Osteocyte (in vitro differentiated cells): ENCODE results near the gene CLIC1. TPM values are rescaled to one million over a fixed set of nuclear protein-coding genes. Genes with fewer than 3 reads are reported as not detected.
"Not testable (repeated sequence)": the region's sequence is repeated elsewhere in the genome, so short reads cannot be mapped to it uniquely, and the experiment has no call there.

ENCODE experiments used
- DNase-seq: peaks from one replicate; pipeline ENCODE4 v3.0.0; 2021; ENCODE audit warnings: mixed read lengths; ENCODE audit not compliant: unreplicated experiment; ENCODE audit errors: extremely low spot score
- H3K27ac Mint-ChIP-seq: one replicate; pipeline ENCODE4 v1.8.0; 2021; ENCODE audit warnings: mild to moderate bottlenecking, mixed read lengths; ENCODE audit not compliant: unreplicated experiment
- H3K27me3 Mint-ChIP-seq: one replicate; pipeline ENCODE4 v1.8.0; 2021; ENCODE audit warnings: mixed read lengths; ENCODE audit not compliant: unreplicated experiment
- H3K36me3 Mint-ChIP-seq: one replicate; pipeline ENCODE4 v1.8.0; 2021; ENCODE audit warnings: mixed read lengths; ENCODE audit not compliant: unreplicated experiment
- H3K4me1 Mint-ChIP-seq: one replicate; pipeline ENCODE4 v1.8.0; 2021; ENCODE audit warnings: mixed read lengths; ENCODE audit not compliant: unreplicated experiment
- H3K4me3 Mint-ChIP-seq: one replicate; pipeline ENCODE4 v1.8.0; 2021; ENCODE audit warnings: mild to moderate bottlenecking, moderate library complexity, mixed read lengths; ENCODE audit not compliant: unreplicated experiment
- H3K9me3 Mint-ChIP-seq: one replicate; pipeline ENCODE4 v1.8.0; 2021; ENCODE audit warnings: mixed read lengths; ENCODE audit not compliant: unreplicated experiment
- CTCF ChIP-seq: fragments of 200-600 bp; sonication (generic); IDR thresholded peaks from 2 replicates; pipeline ENCODE4 v1.5.0; 2021; ENCODE audit warnings: antibody characterized with exemption, mild to moderate bottlenecking, moderate library complexity
- total RNA-seq: library from RNA; stranded (reverse); gene quantifications from 2 replicates; pipeline ENCODE4 v1.2.1, GENCODE V29; 2021

Gene CLIC1
- total RNA-seq, 1 donor from 2014 or later: 230 TPM

DNA sequence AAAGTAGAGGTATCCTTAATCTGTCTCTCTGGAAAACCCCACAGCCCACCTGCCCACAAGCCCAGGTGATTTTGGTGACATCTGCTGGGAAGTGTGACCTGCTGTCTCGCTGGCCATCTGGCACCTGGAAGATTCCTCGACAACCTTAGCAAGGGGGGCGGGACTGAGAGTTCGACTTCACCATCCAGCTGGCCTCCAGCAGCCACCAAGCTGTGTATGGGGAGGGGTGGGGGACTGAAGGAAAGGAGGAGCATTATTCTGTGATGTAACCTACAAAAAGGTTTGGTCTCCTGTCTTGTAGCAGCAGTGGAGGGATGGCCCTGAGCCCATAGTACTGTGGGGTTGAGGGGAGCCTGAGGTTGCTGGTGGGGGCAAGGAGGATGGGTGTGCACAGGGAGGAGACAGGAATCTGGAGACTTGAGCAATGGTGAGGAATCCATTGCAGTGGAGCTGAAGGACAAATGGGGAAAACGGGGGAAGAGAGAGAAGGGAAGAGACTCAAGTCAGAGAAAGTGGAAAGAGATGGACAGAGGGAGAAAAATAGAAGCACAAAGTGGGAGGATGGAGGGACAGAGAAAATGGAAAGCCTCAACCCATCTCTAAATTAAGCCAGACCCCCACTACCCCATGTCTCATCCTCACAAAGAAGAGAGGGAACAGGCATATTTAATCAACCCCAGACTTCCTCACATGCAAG is 25.7 kb downstream of the CLIC1 start:
- Mint-ChIP-seq H3K27me3 (peaks cover 9% of the 10 kb centered on the region), H3K9me3 (no peaks in the 10 kb centered on the region), H3K27ac (no peak overlapping the region), H3K4me3 (no peak overlapping the region), H3K4me1 (peaks cover 6% of the 10 kb centered on the region), H3K36me3 (no peaks in the 10 kb centered on the region)
- no peak for DNase-seq
- no peak for TF ChIP-seq CTCF

GRCh38 chr6:31709157-31709556 is 27.2 kb downstream of the CLIC1 start:
- H3K36me3 Mint-ChIP-seq, H3K27ac Mint-ChIP-seq, H3K27me3 Mint-ChIP-seq, DNase-seq, H3K4me3 Mint-ChIP-seq, H3K9me3 Mint-ChIP-seq, H3K4me1 Mint-ChIP-seq: not testable (repeated sequence)

DNA sequence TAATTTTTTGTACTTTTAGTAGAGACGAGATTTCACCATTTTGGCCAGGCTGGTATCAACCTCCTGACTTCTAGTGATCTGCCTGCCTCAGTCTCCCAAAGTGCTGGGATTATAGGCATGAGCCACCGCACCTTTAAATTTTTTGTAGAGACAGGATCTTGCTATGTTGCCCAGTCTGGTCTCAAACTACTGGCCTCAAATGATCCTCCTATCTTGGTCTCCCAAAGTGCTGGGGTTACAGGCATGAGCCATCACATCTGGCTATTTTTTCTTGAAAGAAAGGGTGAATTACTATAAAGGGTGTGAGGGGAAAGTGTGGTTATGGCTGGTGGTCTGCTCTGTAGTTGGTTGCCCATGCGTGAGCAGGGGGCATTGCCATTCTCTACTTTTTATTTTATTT is 28.1 kb downstream of the CLIC1 start:
- no peaks in the 10 kb centered on the region for H3K9me3 Mint-ChIP-seq
- TF ChIP-seq CTCF: no peak
- no peak overlapping the region for H3K27ac Mint-ChIP-seq
- peaks cover 4% of the 10 kb centered on the region for H3K27me3 Mint-ChIP-seq
- H3K4me3 Mint-ChIP-seq: no peak overlapping the region
- no peaks in the 10 kb centered on the region for H3K36me3 Mint-ChIP-seq
- peaks cover 5% of the 10 kb centered on the region for H3K4me1 Mint-ChIP-seq
- DNase-seq: no peak

DNA sequence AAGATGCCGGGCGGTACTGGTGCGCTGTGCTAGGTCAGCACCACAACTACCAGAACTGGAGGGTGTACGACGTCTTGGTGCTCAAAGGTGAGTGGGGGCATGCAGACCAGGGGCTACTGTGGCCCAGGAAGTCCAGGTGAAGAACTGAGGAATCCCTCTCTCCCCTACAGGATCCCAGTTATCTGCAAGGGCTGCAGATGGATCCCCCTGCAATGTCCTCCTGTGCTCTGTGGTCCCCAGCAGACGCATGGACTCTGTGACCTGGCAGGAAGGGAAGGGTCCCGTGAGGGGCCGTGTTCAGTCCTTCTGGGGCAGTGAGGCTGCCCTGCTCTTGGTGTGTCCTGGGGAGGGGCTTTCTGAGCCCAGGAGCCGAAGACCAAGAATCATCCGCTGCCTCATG is 28.6 kb downstream of the CLIC1 start:
- Mint-ChIP-seq H3K36me3 (no peaks in the 10 kb centered on the region), H3K4me3 (no peak overlapping the region), H3K27ac (no peak overlapping the region), H3K27me3 (peaks cover 4% of the 10 kb centered on the region), H3K9me3 (no peaks in the 10 kb centered on the region), H3K4me1 (peaks cover 5% of the 10 kb centered on the region)
- DNase-seq: no peak
- no peak for TF ChIP-seq CTCF

DNA sequence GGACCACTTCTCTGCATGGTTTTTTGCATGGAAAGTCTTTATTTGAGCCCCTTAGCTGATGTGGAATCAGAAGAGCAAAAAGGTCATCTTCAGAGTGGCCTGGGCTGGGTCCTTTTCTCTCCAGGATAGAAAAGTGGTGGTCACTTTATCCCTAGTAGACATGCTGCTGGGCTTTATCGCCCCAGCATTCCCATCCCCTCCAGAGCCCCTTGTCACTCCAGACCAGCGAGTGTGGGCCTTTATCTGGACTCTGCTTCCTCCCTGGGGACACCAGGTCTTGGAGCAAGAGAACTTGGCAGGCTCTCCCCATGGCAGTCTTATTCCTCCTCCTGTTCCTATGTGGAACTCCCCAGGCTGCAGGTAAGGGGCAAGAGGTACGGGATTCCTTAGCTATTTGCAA is 29.7 kb downstream of the CLIC1 start, which contains the start of gene LY6G6F:
LY6G6F (plus strand) TSS at position 268 of the 400 bp plus-strand sequence; CDS start at position 309, 41 bp downstream.
- no peak for DNase-seq
- no peak within 1 kb of the TSS for H3K27ac Mint-ChIP-seq
- peaks cover 11% of the 10 kb centered on the region for H3K4me1 Mint-ChIP-seq
- no peaks in the 10 kb centered on the region for H3K36me3 Mint-ChIP-seq
- H3K4me3 Mint-ChIP-seq: no peak within 1 kb of the TSS
- no peak for TF ChIP-seq CTCF
- H3K9me3 Mint-ChIP-seq: no peaks in the 10 kb centered on the region
- H3K27me3 Mint-ChIP-seq: no peaks in the 10 kb centered on the region
